Measurements from ENCODE around the gene LAMP1. TPM values are rescaled to one million over a fixed set of nuclear protein-coding genes. Genes with fewer than 3 reads are reported as not detected.
"Not testable (repeated sequence)": the region's sequence is repeated elsewhere in the genome, so short reads cannot be mapped to it uniquely, and the experiment has no call there.

Gene LAMP1
- total RNA-seq, 3 donors from 2014 or later (not counting 1 experiment from before 2014, with no cell fraction given), result 137 to 168 (median 159) TPM

GRCh38 chr13:113338451-113338850 is 41.4 kb downstream of the LAMP1 start:
- TF ChIP-seq, protein P1, sequence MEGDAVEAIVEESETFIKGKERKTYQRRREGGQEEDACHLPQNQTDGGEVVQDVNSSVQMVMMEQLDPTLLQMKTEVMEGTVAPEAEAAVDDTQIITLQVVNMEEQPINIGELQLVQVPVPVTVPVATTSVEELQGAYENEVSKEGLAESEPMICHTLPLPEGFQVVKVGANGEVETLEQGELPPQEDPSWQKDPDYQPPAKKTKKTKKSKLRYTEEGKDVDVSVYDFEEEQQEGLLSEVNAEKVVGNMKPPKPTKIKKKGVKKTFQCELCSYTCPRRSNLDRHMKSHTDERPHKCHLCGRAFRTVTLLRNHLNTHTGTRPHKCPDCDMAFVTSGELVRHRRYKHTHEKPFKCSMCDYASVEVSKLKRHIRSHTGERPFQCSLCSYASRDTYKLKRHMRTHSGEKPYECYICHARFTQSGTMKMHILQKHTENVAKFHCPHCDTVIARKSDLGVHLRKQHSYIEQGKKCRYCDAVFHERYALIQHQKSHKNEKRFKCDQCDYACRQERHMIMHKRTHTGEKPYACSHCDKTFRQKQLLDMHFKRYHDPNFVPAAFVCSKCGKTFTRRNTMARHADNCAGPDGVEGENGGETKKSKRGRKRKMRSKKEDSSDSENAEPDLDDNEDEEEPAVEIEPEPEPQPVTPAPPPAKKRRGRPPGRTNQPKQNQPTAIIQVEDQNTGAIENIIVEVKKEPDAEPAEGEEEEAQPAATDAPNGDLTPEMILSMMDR (IDR thresholded peaks at IDR 0.05), result no peak
- intact Hi-C loops (cut with micrococcal nuclease), result no loop called here
- no peak overlapping the region for H3K27ac ChIP-seq (ENCODE audit: low read length)
- no peaks in the 10 kb centered on the region for H3K4me1 Mint-ChIP-seq
- no peaks in the 10 kb centered on the region for H3K4me1 ChIP-seq (ENCODE audit: control insufficient read depth, insufficient read depth, low read length)
- H3K4me3 ChIP-seq (ENCODE audit: low read length), result no peak overlapping the region
- no peak for ATAC-seq
- no peak for DNase-seq
- no peaks in the 10 kb centered on the region for H3K9me3 ChIP-seq (ENCODE audit: control insufficient read depth, insufficient read depth, low read length)
- no peaks in the 10 kb centered on the region for H3K36me3 ChIP-seq (ENCODE audit: control insufficient read depth, insufficient read depth, low read length)
- H3K27me3 ChIP-seq (ENCODE audit: control insufficient read depth, insufficient read depth, low read length), result no peaks in the 10 kb centered on the region
- WGBS (ENCODE audit: insufficient coverage), result 86% methylated on average over 15 of the region's 15 CpGs
- no peaks in the 10 kb centered on the region for H3K9me3 Mint-ChIP-seq
- H3K4me3 Mint-ChIP-seq, result no peak overlapping the region
- no peak overlapping the region for H3K27ac Mint-ChIP-seq
- peaks cover 4 to 6% of the 10 kb centered on the region in 2 donors for H3K27me3 Mint-ChIP-seq (ENCODE audit: low read depth in 2 of 2)
- H3K36me3 Mint-ChIP-seq, result no peaks in the 10 kb centered on the region

GRCh38 chr13:113342820-113343691 is 46.0 kb downstream of the LAMP1 start:
- ATAC-seq (no peak), DNase-seq (no peak)
- Histone ChIP-seq H3K4me3 (ENCODE audit: low read length) (no peak overlapping the region), H3K27me3 (ENCODE audit: control insufficient read depth, insufficient read depth, low read length) (no peaks in the 10 kb centered on the region), H3K4me1 (ENCODE audit: control insufficient read depth, insufficient read depth, low read length) (no peaks in the 10 kb centered on the region), H3K9me3 (ENCODE audit: control insufficient read depth, insufficient read depth, low read length) (no peaks in the 10 kb centered on the region), H3K36me3 (ENCODE audit: control insufficient read depth, insufficient read depth, low read length) (no peaks in the 10 kb centered on the region), H3K27ac (ENCODE audit: low read length) (no peak overlapping the region)
- Mint-ChIP-seq H3K9me3 (peaks cover 0 to 2% of the 10 kb centered on the region in 2 donors), H3K4me3 (no peak overlapping the region), H3K36me3 (peaks cover 6% of the 10 kb centered on the region), H3K4me1 (no peaks in the 10 kb centered on the region), H3K27me3 (ENCODE audit: low read depth in 2 of 2) (no peaks in the 10 kb centered on the region), H3K27ac (no peak overlapping the region)
- intact Hi-C loops (cut with micrococcal nuclease), result no loop called here
- WGBS (ENCODE audit: insufficient coverage), result 86% methylated on average over 34 of the region's 34 CpGs
- TF ChIP-seq, protein P1 (IDR thresholded peaks at IDR 0.05), result no peak

DNA sequence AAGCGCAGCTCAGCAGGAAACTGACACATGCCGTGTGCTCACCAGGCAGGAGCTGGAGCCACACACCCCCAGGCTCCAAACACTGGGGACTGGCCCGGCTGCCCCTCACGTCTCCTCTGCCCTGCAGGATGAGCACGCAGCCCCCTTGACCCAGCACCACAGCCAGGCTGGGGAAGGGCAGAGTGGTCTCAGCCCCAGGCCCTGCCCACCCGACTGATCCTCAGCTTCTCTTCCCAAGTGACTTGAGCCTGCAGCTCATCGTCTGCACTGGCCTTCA is 46.6 kb downstream of the LAMP1 start:
- H3K27me3 Mint-ChIP-seq (ENCODE audit: low read depth in 2 of 2), result no peaks in the 10 kb centered on the region
- WGBS (ENCODE audit: insufficient coverage), result 86% methylated on average over 6 of the region's 7 CpGs
- H3K4me1 Mint-ChIP-seq, result no peaks in the 10 kb centered on the region
- H3K27me3 ChIP-seq (ENCODE audit: control insufficient read depth, insufficient read depth, low read length), result no peaks in the 10 kb centered on the region
- no peak overlapping the region for H3K4me3 Mint-ChIP-seq
- TF ChIP-seq, protein P1 (IDR thresholded peaks at IDR 0.05), result no peak
- H3K36me3 ChIP-seq (ENCODE audit: control insufficient read depth, insufficient read depth, low read length), result no peaks in the 10 kb centered on the region
- DNase-seq, result no peak
- peaks cover 6% of the 10 kb centered on the region for H3K36me3 Mint-ChIP-seq
- H3K4me3 ChIP-seq (ENCODE audit: low read length), result no peak overlapping the region
- ATAC-seq, result no peak
- H3K27ac ChIP-seq (ENCODE audit: low read length), result no peak overlapping the region
- peaks cover 0 to 2% of the 10 kb centered on the region in 2 donors for H3K9me3 Mint-ChIP-seq
- intact Hi-C loops (cut with micrococcal nuclease), result no loop called here
- no peaks in the 10 kb centered on the region for H3K9me3 ChIP-seq (ENCODE audit: control insufficient read depth, insufficient read depth, low read length)
- no peak overlapping the region for H3K27ac Mint-ChIP-seq
- no peaks in the 10 kb centered on the region for H3K4me1 ChIP-seq (ENCODE audit: control insufficient read depth, insufficient read depth, low read length)

GRCh38 chr13:113345486-113345885 is 48.4 kb downstream of the LAMP1 start:
- Mint-ChIP-seq H3K4me1 (no peaks in the 10 kb centered on the region), H3K4me3 (no peak overlapping the region), H3K27ac (no peak overlapping the region), H3K27me3 (ENCODE audit: low read depth in 2 of 2) (no peaks in the 10 kb centered on the region), H3K36me3 (peaks cover 6% of the 10 kb centered on the region), H3K9me3 (peaks cover 0 to 2% of the 10 kb centered on the region in 2 donors)
- intact Hi-C loops (cut with micrococcal nuclease), result no loop called here
- H3K4me1 ChIP-seq (ENCODE audit: control insufficient read depth, insufficient read depth, low read length), result no peaks in the 10 kb centered on the region
- no peak overlapping the region for H3K27ac ChIP-seq (ENCODE audit: low read length)
- ATAC-seq, result no peak
- TF ChIP-seq, protein P1 (IDR thresholded peaks at IDR 0.05), result no peak
- no peak overlapping the region for H3K4me3 ChIP-seq (ENCODE audit: low read length)
- no peaks in the 10 kb centered on the region for H3K27me3 ChIP-seq (ENCODE audit: control insufficient read depth, insufficient read depth, low read length)
- no peak for DNase-seq
- H3K36me3 ChIP-seq (ENCODE audit: control insufficient read depth, insufficient read depth, low read length), result no peaks in the 10 kb centered on the region
- 97% methylated on average over 15 of the region's 17 CpGs for WGBS (ENCODE audit: insufficient coverage)
- H3K9me3 ChIP-seq (ENCODE audit: control insufficient read depth, insufficient read depth, low read length), result no peaks in the 10 kb centered on the region

DNA sequence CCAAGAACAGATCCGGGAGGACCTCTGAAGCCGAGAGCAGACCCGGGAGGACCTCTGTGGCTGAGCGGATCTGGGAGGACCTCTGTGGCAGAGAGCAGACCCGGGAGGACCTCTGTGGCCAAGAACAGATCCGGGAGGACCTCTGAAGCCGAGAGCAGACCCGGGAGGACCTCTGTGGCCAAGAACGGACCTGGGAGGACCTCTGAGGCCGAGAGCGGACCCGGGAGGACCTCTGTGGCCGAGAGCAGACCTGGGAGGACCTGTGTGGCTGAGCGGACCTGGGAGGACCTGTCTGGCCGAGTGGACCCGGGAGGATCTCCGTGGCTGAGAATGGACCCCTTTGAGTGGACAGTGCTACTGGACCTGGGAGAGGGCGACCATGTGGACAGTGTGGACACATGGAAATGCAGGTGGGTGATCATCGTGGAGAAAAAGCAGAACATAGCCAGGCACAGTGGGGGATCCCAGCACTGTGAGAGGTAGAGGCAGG is 50.7 kb downstream of the LAMP1 start:
- H3K27ac Mint-ChIP-seq; H3K27ac ChIP-seq (ENCODE audit: low read length); H3K27me3 Mint-ChIP-seq (ENCODE audit: low read depth in 2 of 2); H3K36me3 ChIP-seq (ENCODE audit: control insufficient read depth, insufficient read depth, low read length); ATAC-seq; intact Hi-C loops (cut with micrococcal nuclease); H3K4me3 Mint-ChIP-seq; H3K9me3 ChIP-seq (ENCODE audit: control insufficient read depth, insufficient read depth, low read length); H3K9me3 Mint-ChIP-seq; H3K27me3 ChIP-seq (ENCODE audit: control insufficient read depth, insufficient read depth, low read length); H3K4me3 ChIP-seq (ENCODE audit: low read length); H3K4me1 ChIP-seq (ENCODE audit: control insufficient read depth, insufficient read depth, low read length); H3K36me3 Mint-ChIP-seq; DNase-seq; H3K4me1 Mint-ChIP-seq: not testable (repeated sequence)
- WGBS (ENCODE audit: insufficient coverage), result 97% methylated on average over 19 of the region's 19 CpGs

Measured in natural killer cell (primary cell).